Panc1 (cell line): ENCODE measurements around the gene NT5C2. TPM values are rescaled to one million over a fixed set of nuclear protein-coding genes. Genes with fewer than 3 reads are reported as not detected.

ENCODE experiments used
- ATAC-seq: fragments of 200-7000 bp; cut with Tn5 transposase; 2 replicates; pipeline ENCODE4 v1.9.1; 2020; ENCODE audit warnings: mild to moderate bottlenecking, moderate library complexity
- BruUV-seq: library from RNA; stranded (reverse); fragments of 400-500 nt; replicated peaks from 2 replicates; lab custom pipeline; 2021; lab: Mats Ljungman, UMichigan
- CTCF ChIA-PET: fragments of 300-600 bp; sonication (Branson Sonifier 250); formaldehyde crosslinking; loops from one replicate; lab custom pipeline; 2022; ENCODE audit warnings: antibody characterized with exemption; lab: Charles Lee
- POLR2A ChIA-PET: fragments of 300-600 bp; sonication (Branson Sonifier 250); formaldehyde crosslinking; loops from one replicate; lab custom pipeline; 2022; ENCODE audit warnings: antibody characterized with exemption; lab: Charles Lee
- DNase-seq: peaks from one replicate; pipeline ENCODE4 v3.0.0-alpha.2; 2010; ENCODE audit warnings: low read depth, low spot score
- H3K27ac ChIP-seq: 2 replicates; pipeline ENCODE4 v1.5.1; 2011; ENCODE audit warnings: mild to moderate bottlenecking, low read length, inconsistent platforms
- H3K27me3 ChIP-seq: fragments of 200-500 bp; sonication (Bioruptor generic); 2 replicates; pipeline ENCODE4 v1.6.0; 2014; ENCODE audit warnings: low read length, inconsistent platforms; ENCODE audit not compliant: control insufficient read depth, insufficient read depth
- H3K36me3 ChIP-seq: fragments of 200-500 bp; sonication (Bioruptor generic); 2 replicates; pipeline ENCODE4 v1.5.1; 2014; ENCODE audit warnings: inconsistent platforms, mild to moderate bottlenecking, low read length, moderate library complexity; ENCODE audit not compliant: control insufficient read depth, insufficient read depth
- H3K4me1 ChIP-seq: 2 replicates; pipeline ENCODE4 v1.5.1; 2011; ENCODE audit warnings: inconsistent platforms, mild to moderate bottlenecking, low read length, moderate library complexity; ENCODE audit not compliant: control insufficient read depth, insufficient read depth
- H3K4me3 ChIP-seq, 2 experiments: 2 replicates each; pipeline ENCODE4 v1.5.1; 2011 to 2012; ENCODE audit warnings: low read depth in 2 of 2, low read length in 2 of 2, mild to moderate bottlenecking in 2 of 2, inconsistent platforms in 1 of 2, moderate library complexity in 1 of 2
- H3K9me3 ChIP-seq: fragments of 200-500 bp; sonication (Bioruptor generic); 2 replicates; pipeline ENCODE4 v1.5.1; 2014; ENCODE audit warnings: low read depth, mild to moderate bottlenecking, inconsistent platforms, low read length, moderate library complexity; ENCODE audit not compliant: control insufficient read depth, insufficient read depth
- POLR2AphosphoS5 ChIP-seq: IDR thresholded peaks from 2 replicates; pipeline ENCODE4 v1.6.1; 2012; ENCODE audit warnings: mild to moderate bottlenecking, low read depth, low read length, moderate library complexity
- SIN3A ChIP-seq: IDR thresholded peaks from 2 replicates; pipeline ENCODE4 v1.6.1; 2012; ENCODE audit warnings: low read depth, mild to moderate bottlenecking, low read length, moderate library complexity, borderline replicate concordance; ENCODE audit not compliant: insufficient read depth
- TCF7L2 ChIP-seq: IDR thresholded peaks from 2 replicates; pipeline ENCODE4 v1.6.1; 2011; ENCODE audit warnings: mild to moderate bottlenecking, low read depth, low read length, inconsistent platforms
- in situ Hi-C: cut with HindIII; loops from 2 replicates; pipeline ENCODE4 v1.10.0; 2016; ENCODE audit warnings: low sequenced_read_pairs, low pct_unique_long_range_greater_than_20kb
- intact Hi-C: fragments of 100-400 bp; cut with micrococcal nuclease; formaldehyde crosslinking; loops from one replicate; pipeline ENCODE4 v1.10.0; 2022; ENCODE audit not compliant: unreplicated experiment
- total RNA-seq: library from RNA; stranded (reverse); gene quantifications from one replicate; pipeline ENCODE4 v1.2.1, GENCODE V29; 2021; ENCODE audit not compliant: unreplicated experiment
- TF ChIP-seq, protein P1 (sequence below): fragments of 450-650 bp; IDR thresholded peaks from 2 replicates; pipeline ENCODE4 v1.5.1; 2017; ENCODE audit warnings: mild to moderate bottlenecking
- TF ChIP-seq, protein P2 (sequence below), 2 experiments: IDR thresholded peaks; 2 replicates each; pipeline ENCODE4 v1.6.1; 2011 to 2012; ENCODE audit warnings: low read depth in 2 of 2, control low read depth in 1 of 2, low read length in 1 of 2, mild to moderate bottlenecking in 1 of 2, moderate library complexity in 1 of 2; ENCODE audit not compliant: insufficient read depth in 1 of 2

The NT5C2 gene
- total RNA-seq, 1 experiment from 2014 or later = 150 TPM

DNA sequence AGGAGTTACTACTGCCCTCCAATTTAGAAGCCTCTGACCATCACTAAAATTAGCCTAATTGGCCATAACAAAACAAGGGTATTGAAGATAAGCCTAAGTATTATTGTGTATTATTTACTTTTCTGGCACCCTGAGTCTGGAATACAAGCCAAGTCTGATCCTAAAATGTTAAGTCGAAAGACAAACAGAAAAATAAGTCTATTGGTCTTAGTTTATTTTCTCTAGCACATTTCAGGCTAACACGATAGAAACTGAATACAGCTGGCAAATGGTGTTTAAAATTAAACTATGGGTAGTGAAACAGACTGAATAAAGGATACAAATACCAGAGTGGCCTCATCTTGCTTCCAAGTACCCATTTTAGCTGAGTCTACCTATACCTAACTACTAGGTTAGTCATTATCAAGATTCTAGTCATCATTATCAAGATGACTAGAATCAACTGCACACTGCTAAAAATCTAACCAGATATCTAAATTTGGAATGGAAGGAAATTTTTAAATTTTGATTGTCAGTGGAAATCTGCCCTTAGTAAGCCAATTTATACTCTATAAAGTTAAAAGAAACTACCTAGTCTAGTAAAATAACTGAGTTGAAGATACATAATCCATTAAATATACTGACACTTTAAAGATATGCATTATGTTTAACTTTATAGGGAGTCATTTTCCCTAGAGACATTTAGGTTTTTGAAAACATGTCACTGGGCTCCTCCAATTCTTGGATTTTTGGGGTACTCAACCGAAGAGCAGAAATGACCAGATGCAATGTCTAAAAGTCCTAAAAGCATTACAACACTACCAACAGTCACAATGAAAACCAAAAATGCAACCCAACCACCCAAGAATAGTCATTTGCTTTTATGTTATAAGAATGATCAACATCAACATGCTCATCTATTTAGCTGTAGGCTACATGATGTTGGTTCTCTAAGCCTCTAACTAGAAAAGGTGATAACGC is 80.9 kb downstream of the NT5C2 start:
- CTCF ChIA-PET = no interaction called here
- no TSS peak for BruUV-seq

DNA sequence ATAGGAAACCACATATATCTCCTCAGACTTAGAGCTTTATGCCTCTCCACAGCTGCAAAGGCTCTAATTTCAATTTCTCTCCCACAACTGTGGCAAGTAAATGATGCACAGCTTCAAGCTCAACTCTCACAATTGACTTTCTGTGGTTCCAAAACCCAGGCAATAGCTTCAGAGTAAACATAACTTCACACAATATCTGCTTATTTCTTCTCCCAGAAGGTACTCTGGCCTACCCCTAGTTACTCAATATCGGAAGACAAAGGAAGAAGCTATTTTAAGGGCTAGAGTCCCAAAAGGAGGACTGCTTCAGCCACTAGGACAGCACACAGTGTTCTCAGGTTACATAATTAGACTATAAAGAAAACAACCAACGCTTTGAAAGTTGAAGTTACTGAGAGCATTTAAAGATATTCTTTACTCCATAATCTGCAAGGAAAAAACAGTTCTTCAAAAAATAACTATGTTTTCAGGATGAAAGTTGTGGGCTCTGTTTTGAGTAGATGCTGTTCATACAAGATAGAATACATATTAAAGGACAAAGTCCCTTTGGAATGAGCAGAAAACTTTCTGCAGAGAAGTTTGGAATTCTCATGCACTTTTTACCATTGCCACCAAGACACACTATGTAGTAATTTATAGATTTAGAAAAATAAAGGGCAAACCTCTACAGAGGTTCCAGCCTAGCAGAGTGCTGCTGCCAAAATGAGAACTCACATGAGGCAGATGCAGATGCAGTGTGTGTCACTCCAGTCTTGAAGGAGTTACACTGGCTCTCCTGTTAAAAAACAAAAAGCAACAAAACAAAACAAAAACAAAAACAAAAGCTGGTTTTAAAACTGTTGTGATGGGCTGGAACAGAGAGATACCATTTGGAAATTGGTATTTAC is 81.8 kb downstream of the NT5C2 start:
- in situ Hi-C loops (no loop called here), intact Hi-C loops (loop anchor here (10.0 kb wide), 1 partner anchor 134 kb away; the partner anchor contains the start of gene RPEL1)
- Histone ChIP-seq H3K36me3 (peaks cover 2% of the 10 kb centered on the region; the same call in 1 of the 2 replicates), H3K4me3 (no peak overlapping the region), H3K9me3 (no peaks in the 10 kb centered on the region), H3K27me3 (no peaks in the 10 kb centered on the region), H3K4me1 (peaks cover 17% of the 10 kb centered on the region), H3K27ac (no peak overlapping the region)
- TF ChIP-seq SIN3A (no peak), POLR2AphosphoS5 (no peak), TCF7L2 (no peak)
- TF ChIP-seq, protein P1, sequence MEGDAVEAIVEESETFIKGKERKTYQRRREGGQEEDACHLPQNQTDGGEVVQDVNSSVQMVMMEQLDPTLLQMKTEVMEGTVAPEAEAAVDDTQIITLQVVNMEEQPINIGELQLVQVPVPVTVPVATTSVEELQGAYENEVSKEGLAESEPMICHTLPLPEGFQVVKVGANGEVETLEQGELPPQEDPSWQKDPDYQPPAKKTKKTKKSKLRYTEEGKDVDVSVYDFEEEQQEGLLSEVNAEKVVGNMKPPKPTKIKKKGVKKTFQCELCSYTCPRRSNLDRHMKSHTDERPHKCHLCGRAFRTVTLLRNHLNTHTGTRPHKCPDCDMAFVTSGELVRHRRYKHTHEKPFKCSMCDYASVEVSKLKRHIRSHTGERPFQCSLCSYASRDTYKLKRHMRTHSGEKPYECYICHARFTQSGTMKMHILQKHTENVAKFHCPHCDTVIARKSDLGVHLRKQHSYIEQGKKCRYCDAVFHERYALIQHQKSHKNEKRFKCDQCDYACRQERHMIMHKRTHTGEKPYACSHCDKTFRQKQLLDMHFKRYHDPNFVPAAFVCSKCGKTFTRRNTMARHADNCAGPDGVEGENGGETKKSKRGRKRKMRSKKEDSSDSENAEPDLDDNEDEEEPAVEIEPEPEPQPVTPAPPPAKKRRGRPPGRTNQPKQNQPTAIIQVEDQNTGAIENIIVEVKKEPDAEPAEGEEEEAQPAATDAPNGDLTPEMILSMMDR = no peak
- TF ChIP-seq, protein P2, sequence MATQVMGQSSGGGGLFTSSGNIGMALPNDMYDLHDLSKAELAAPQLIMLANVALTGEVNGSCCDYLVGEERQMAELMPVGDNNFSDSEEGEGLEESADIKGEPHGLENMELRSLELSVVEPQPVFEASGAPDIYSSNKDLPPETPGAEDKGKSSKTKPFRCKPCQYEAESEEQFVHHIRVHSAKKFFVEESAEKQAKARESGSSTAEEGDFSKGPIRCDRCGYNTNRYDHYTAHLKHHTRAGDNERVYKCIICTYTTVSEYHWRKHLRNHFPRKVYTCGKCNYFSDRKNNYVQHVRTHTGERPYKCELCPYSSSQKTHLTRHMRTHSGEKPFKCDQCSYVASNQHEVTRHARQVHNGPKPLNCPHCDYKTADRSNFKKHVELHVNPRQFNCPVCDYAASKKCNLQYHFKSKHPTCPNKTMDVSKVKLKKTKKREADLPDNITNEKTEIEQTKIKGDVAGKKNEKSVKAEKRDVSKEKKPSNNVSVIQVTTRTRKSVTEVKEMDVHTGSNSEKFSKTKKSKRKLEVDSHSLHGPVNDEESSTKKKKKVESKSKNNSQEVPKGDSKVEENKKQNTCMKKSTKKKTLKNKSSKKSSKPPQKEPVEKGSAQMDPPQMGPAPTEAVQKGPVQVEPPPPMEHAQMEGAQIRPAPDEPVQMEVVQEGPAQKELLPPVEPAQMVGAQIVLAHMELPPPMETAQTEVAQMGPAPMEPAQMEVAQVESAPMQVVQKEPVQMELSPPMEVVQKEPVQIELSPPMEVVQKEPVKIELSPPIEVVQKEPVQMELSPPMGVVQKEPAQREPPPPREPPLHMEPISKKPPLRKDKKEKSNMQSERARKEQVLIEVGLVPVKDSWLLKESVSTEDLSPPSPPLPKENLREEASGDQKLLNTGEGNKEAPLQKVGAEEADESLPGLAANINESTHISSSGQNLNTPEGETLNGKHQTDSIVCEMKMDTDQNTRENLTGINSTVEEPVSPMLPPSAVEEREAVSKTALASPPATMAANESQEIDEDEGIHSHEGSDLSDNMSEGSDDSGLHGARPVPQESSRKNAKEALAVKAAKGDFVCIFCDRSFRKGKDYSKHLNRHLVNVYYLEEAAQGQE (IDR thresholded peaks at IDR 0.05; ENCODE audit: insufficient read depth in 1 of 2, low read depth in 2 of 2, low read length in 1 of 2) = no peak
- POLR2A ChIA-PET = interaction anchor here (0.5 kb wide), 1 partner anchor 120 kb away, joined by 8 read pairs; no protein-coding TSS in a partner anchor
- BruUV-seq = no TSS peak
- CTCF ChIA-PET = no interaction called here
- no peak for DNase-seq
- ATAC-seq = no peak

More for the DNA sequence above, 80.9 kb downstream of the NT5C2 start:
- Histone ChIP-seq H3K4me3 (no peak overlapping the region), H3K4me1 (peaks cover 17% of the 10 kb centered on the region), H3K27ac (no peak overlapping the region), H3K9me3 (no peaks in the 10 kb centered on the region), H3K36me3 (peaks cover 2% of the 10 kb centered on the region; the same call in 1 of the 2 replicates), H3K27me3 (no peaks in the 10 kb centered on the region)
- intact Hi-C loops = loop anchor here (10.0 kb wide), 1 partner anchor 133 kb away; the partner anchor contains the start of gene RPEL1
- ATAC-seq = no peak
- no peak for TF ChIP-seq TCF7L2
- no peak for TF ChIP-seq POLR2AphosphoS5
- TF ChIP-seq, protein P1 = no peak
- TF ChIP-seq, protein P2 (IDR thresholded peaks at IDR 0.05; ENCODE audit: insufficient read depth in 1 of 2, low read depth in 2 of 2, low read length in 1 of 2) = no peak
- no peak for TF ChIP-seq SIN3A
- in situ Hi-C loops = no loop called here
- DNase-seq = no peak
- POLR2A ChIA-PET = interaction anchor here (0.5 kb wide), 1 partner anchor 11 kb away, joined by 3 read pairs; no protein-coding TSS in a partner anchor
